GM13976 (cell line): ENCODE measurements around the gene MCCD1.

Experiments
- DNase-seq: peaks from one replicate; pipeline ENCODE4 v3.0.0; 2012; ENCODE audit warnings: low spot score
- in situ Hi-C: fragments of 300-500 bp; cut with MboI; formaldehyde crosslinking; loops from one replicate; pipeline ENCODE4 v1.12.0; 2022; ENCODE audit warnings: low sequenced_read_pairs, mixed read lengths, inconsistent platforms; ENCODE audit not compliant: unreplicated experiment
- TF ChIP-seq, protein P1 (sequence below): IDR thresholded peaks from 2 replicates; pipeline ENCODE4 v1.5.1; 2012; ENCODE audit warnings: borderline replicate concordance, mild to moderate bottlenecking; ENCODE audit not compliant: insufficient read depth; ENCODE audit errors: extremely low read depth, missing control alignments, control extremely low read depth

Gene MCCD1

GRCh38 chr6:31525932-31526591 is 2.7 kb upstream of the MCCD1 start:
- DNase-seq, result no peak
- in situ Hi-C loops, result no loop called here
- TF ChIP-seq, protein P1, sequence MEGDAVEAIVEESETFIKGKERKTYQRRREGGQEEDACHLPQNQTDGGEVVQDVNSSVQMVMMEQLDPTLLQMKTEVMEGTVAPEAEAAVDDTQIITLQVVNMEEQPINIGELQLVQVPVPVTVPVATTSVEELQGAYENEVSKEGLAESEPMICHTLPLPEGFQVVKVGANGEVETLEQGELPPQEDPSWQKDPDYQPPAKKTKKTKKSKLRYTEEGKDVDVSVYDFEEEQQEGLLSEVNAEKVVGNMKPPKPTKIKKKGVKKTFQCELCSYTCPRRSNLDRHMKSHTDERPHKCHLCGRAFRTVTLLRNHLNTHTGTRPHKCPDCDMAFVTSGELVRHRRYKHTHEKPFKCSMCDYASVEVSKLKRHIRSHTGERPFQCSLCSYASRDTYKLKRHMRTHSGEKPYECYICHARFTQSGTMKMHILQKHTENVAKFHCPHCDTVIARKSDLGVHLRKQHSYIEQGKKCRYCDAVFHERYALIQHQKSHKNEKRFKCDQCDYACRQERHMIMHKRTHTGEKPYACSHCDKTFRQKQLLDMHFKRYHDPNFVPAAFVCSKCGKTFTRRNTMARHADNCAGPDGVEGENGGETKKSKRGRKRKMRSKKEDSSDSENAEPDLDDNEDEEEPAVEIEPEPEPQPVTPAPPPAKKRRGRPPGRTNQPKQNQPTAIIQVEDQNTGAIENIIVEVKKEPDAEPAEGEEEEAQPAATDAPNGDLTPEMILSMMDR, result no peak

DNA sequence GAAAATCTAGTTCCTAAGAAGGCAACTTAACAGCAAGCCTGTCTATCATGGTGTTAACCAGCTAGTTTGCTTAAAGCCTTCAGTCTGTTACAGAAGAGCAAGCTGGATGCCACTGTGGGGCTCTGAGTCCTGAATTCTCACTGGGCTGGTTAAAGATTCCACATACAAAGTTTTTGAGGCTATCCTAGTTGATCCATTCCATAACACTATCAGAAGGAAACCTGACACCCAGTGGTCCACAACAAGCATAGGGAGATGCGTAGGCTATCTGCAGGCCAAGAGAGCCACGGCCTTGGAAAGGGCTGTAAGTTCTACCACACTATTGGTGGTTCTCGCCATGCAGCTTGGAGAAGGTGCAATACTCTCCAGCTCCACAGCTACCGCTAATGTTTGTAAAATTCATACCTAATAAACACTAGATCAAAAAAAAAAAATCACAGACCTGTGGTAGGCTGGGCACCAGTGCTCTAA is 420 bp upstream of the MCCD1 start:
- in situ Hi-C loops, result no loop called here
- TF ChIP-seq, protein P1, result no peak
- no peak for DNase-seq

GRCh38 chr6:31529329-31530150 is 778 bp downstream of the MCCD1 start:
- in situ Hi-C loops, result no loop called here

DNA sequence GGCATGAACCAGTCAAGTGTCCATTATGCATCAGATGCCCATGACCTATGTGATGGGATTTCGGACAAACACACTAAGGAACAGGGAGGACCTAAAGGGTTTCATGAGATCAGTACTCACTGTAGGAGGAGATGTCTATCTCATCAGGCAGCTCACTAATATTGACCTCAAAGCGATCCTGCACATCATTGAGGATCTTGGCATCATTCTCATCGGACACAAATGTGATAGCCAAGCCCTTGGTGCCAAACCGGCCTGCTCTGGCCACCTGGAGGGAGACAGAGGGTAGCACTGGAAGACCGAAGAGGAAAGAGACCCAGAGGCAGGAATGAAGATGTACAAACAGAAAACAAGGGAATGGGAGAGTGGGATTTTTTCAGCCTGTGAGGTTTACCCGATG is 1.9 kb downstream of the MCCD1 start:
- DNase-seq, result no peak
- in situ Hi-C loops, result no loop called here
- TF ChIP-seq, protein P1, result no peak

More at GRCh38 chr6:31529329-31530150, 778 bp downstream of the MCCD1 start:
- TF ChIP-seq, protein P1, result no peak
- no peak for DNase-seq

DNA sequence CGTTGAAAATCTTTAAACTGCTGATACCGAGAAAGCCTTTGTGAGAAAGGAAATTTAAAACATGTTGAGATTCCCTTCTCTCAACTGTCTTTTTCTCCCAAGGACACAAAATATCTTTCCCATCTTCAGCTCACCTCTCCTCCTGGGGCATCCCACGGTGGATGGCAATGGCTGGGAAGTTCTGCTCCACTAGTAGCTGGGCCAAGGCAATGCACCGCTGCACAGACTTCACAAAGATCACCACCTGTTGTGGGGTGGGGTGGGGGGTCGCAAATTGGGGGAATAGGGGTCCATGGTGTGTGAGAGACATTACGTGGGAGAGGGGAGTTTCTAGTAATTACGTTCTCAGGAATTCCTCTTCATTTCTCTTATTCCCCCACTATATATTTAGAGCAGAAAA is 2.4 kb downstream of the MCCD1 start:
- in situ Hi-C loops, result no loop called here
- DNase-seq, result no peak
- TF ChIP-seq, protein P1, result no peak

DNA sequence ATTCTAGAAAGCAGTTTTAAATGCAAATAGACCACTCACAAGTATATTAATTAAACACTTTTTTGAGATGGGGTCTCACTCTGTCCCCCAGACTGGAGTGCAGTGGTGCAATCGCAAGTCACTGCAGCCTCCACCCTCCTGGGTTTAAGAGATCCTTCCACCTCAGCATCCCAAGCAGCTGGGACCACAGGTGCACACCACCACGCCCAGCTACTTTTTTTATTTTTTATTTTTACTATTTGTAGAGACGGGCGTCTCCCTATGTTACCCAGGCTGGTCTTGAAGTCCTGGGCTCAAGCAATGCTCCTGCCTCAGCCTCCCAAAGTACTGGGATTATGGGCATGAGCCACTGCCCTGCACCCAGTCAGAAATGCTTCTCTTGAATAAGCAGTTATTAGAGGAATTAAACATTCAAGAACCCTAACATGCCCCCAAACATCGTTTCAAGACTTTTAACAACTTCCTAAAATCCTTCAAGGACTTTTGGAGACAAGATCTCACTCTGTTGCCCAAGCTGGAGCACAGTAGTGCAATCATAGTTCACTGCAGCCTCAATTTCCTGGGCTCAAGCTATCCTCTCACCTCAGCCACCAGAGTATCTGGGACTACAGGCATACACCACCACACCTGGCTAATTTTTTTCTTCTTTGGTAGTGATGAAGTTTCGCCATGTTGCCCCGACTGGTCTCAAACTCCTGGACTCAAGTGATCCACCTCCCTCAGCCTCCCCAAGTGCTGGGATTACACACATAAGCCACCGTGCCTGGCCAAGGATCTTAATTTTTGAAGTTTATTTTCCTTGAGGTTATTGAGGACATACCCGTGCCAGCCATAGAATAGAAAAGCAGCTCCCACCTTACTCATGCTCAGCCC is 3.2 kb downstream of the MCCD1 start:
- TF ChIP-seq, protein P1, result no peak
- in situ Hi-C loops, result no loop called here
- no peak for DNase-seq
